GM23338 (cell line): ENCODE results near the gene SLC51A. TPM values are rescaled to one million over a fixed set of nuclear protein-coding genes. Genes with fewer than 3 reads are reported as not detected.
A peak's percentile ranks its signal among the peaks of the same experiment; 100 is the strongest.

ENCODE experiments used
- ATAC-seq: fragments of 200-7000 bp; cut with Tn5 transposase; 3 replicates; pipeline ENCODE4 v1.9.1; 2020
- DNase-seq: peaks from one replicate; pipeline ENCODE4 v3.0.0-alpha.2; 2015; ENCODE audit warnings: low spot score
- H2AFZ ChIP-seq: fragments of 200-600 bp; sonication (generic); 2 replicates; pipeline ENCODE4 v1.8.0; 2016; ENCODE audit warnings: antibody characterized with exemption, mild to moderate bottlenecking, moderate library complexity
- H3F3A ChIP-seq: fragments of 200-600 bp; sonication (generic); replicated peaks from 2 replicates; pipeline ENCODE4 v1.8.0; 2017; ENCODE audit warnings: antibody characterized with exemption, mixed run types, low read depth
- H3K27ac ChIP-seq: fragments of 200-600 bp; sonication (generic); 2 replicates; pipeline ENCODE4 v1.6.1; 2016; ENCODE audit warnings: low read depth
- H3K27me3 ChIP-seq: fragments of 200-600 bp; sonication (generic); 2 replicates; pipeline ENCODE4 v1.8.0; 2016; ENCODE audit warnings: mild to moderate bottlenecking, mixed run types, moderate library complexity; ENCODE audit not compliant: insufficient read depth
- H3K36me3 ChIP-seq: fragments of 200-600 bp; sonication (generic); 2 replicates; pipeline ENCODE4 v1.8.0; 2016; ENCODE audit warnings: mild to moderate bottlenecking; ENCODE audit not compliant: insufficient read depth
- H3K4me1 ChIP-seq: fragments of 200-600 bp; sonication (generic); 2 replicates; pipeline ENCODE4 v1.8.0; 2016; ENCODE audit warnings: mild to moderate bottlenecking, moderate library complexity; ENCODE audit not compliant: insufficient read depth
- H3K4me2 ChIP-seq: fragments of 200-600 bp; sonication (generic); 2 replicates; pipeline ENCODE4 v1.7.1; 2017; ENCODE audit warnings: mixed run types
- H3K4me3 ChIP-seq: fragments of 200-600 bp; sonication (generic); 2 replicates; pipeline ENCODE4 v1.6.1; 2016; ENCODE audit warnings: mixed run types
- H3K79me2 ChIP-seq: fragments of 200-600 bp; sonication (generic); replicated peaks from 2 replicates; pipeline ENCODE4 v1.8.0; 2017; ENCODE audit warnings: mild to moderate bottlenecking; ENCODE audit not compliant: insufficient read depth
- H3K9me2 ChIP-seq: fragments of 200-600 bp; sonication (generic); 2 replicates; pipeline ENCODE4 v1.8.0; 2017; ENCODE audit not compliant: insufficient read depth
- H4K20me1 ChIP-seq: fragments of 200-600 bp; sonication (generic); replicated peaks from 2 replicates; pipeline ENCODE4 v1.8.0; 2017; ENCODE audit warnings: mild to moderate bottlenecking; ENCODE audit not compliant: insufficient read depth
- H3K27ac Mint-ChIP-seq: 2 replicates; pipeline ENCODE4 v1.8.0; 2020; ENCODE audit warnings: inconsistent platforms, mild to moderate bottlenecking, moderate library complexity, mixed read lengths
- H3K27me3 Mint-ChIP-seq: 3 replicates; pipeline ENCODE4 v1.8.0; 2022; ENCODE audit warnings: low read depth, mild to moderate bottlenecking, moderate library complexity, mixed read lengths, inconsistent platforms; ENCODE audit not compliant: insufficient read depth, poor library complexity
- H3K36me3 Mint-ChIP-seq: 3 replicates; pipeline ENCODE4 v1.8.0; 2021; ENCODE audit warnings: low read depth, mild to moderate bottlenecking, inconsistent platforms, moderate library complexity, mixed read lengths
- H3K4me1 Mint-ChIP-seq: 3 replicates; pipeline ENCODE4 v1.8.0; 2020; ENCODE audit warnings: mild to moderate bottlenecking, inconsistent platforms, mixed read lengths
- H3K4me3 Mint-ChIP-seq: 3 replicates; pipeline ENCODE4 v1.8.0; 2021; ENCODE audit warnings: moderate library complexity, mild to moderate bottlenecking, inconsistent platforms, mixed read lengths
- H3K9me3 Mint-ChIP-seq: 3 replicates; pipeline ENCODE4 v1.8.0; 2020; ENCODE audit warnings: moderate library complexity, mild to moderate bottlenecking, inconsistent platforms, mixed read lengths
- CREB1 ChIP-seq: fragments of 250-450 bp; sonication (Bioruptor Pico); IDR thresholded peaks from 2 replicates; pipeline ENCODE4 v1.5.0; 2020; ENCODE audit warnings: low read depth, mild to moderate bottlenecking, moderate library complexity
- EZH2phosphoT487 ChIP-seq: fragments of 200-600 bp; sonication (generic); IDR thresholded peaks from one replicate; pipeline ENCODE4 v1.8.1; 2018; ENCODE audit warnings: antibody characterized with exemption; ENCODE audit not compliant: unreplicated experiment
- JUNB ChIP-seq: IDR thresholded peaks from one replicate; pipeline ENCODE4 v1.6.1; 2016; ENCODE audit warnings: antibody characterized with exemption; ENCODE audit not compliant: unreplicated experiment
- NANOG ChIP-seq: IDR thresholded peaks from 2 replicates; pipeline ENCODE4 v1.6.1; 2016; ENCODE audit warnings: antibody characterized with exemption, borderline replicate concordance
- POLR2AphosphoS5 ChIP-seq: IDR thresholded peaks from 2 replicates; pipeline ENCODE4 v1.6.1; 2016; ENCODE audit warnings: antibody characterized with exemption, low read depth
- STAT1 ChIP-seq: IDR thresholded peaks from one replicate; pipeline ENCODE4 v1.6.1; 2016; ENCODE audit warnings: antibody characterized with exemption; ENCODE audit not compliant: unreplicated experiment
- ZNF114 ChIP-seq: fragments of 250-450 bp; sonication (Bioruptor Pico); IDR thresholded peaks from 2 replicates; pipeline ENCODE4 v1.5.0; 2020; ENCODE audit warnings: mild to moderate bottlenecking, moderate library complexity
- ZNF331 ChIP-seq: fragments of 250-450 bp; sonication (Bioruptor Pico); IDR thresholded peaks from 2 replicates; pipeline ENCODE4 v1.5.0; 2020; ENCODE audit warnings: low read depth, mild to moderate bottlenecking, moderate library complexity
- polyA plus RNA-seq: library from polyadenylated mRNA; unstranded; fragments of >200 nt; fragmentation: Nextera tagmentation; extraction: Ambion mirVana; gene quantifications from 2 replicates; pipeline ENCODE4 v1.2.1, GENCODE V29; 2016
- total RNA-seq: library from RNA; depleted of rRNA; stranded (reverse); fragments of >200 nt; shearing (Covaris generic); gene quantifications from 2 replicates; pipeline ENCODE4 v1.2.3, GENCODE V29; 2014
- TF ChIP-seq, protein P1 (sequence below): IDR thresholded peaks from 2 replicates; pipeline ENCODE4 v1.6.1; 2016; ENCODE audit warnings: antibody characterized with exemption
- TF ChIP-seq, protein P2 (sequence below): IDR thresholded peaks from one replicate; pipeline ENCODE4 v1.6.1; 2018; ENCODE audit warnings: antibody characterized with exemption; ENCODE audit not compliant: unreplicated experiment
- TF ChIP-seq, protein P3 (sequence below): fragments of 250-450 bp; sonication (Bioruptor Pico); IDR thresholded peaks from 2 replicates; pipeline ENCODE4 v1.5.0; 2020; ENCODE audit warnings: mild to moderate bottlenecking, moderate library complexity

Gene SLC51A
- total and polyA plus RNA-seq, 2 experiments from 2014 or later, result 4.0 to 6.7 TPM

DNA sequence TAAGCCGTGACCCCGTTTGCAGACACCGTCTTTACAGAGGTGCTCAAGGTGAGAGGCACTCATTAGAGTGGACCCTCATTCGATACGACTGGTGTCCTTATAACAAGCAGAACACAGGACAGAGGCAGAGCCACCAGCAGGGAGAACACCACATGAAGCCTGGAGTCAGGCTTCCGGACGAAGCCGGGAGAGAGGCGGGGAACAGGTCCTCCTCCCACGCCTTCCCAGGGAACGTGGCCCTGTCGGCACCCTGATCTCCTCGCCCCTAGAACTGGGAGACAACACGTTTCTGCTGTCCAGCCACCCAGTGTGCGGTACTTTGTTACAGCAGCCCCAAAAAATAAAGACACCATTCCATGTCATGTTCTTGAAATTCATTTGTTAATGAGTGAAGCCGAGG, 38.8 kb upstream of the SLC51A start (continued):
- TF ChIP-seq STAT1, result no peak
- TF ChIP-seq POLR2AphosphoS5, result no peak
- TF ChIP-seq CREB1 (CRISPR knock-in tag), result no peak
- TF ChIP-seq ZNF114 (CRISPR knock-in tag), result no peak
- no peak for TF ChIP-seq EZH2phosphoT487
- no peak for TF ChIP-seq JUNB
- TF ChIP-seq, protein P1, sequence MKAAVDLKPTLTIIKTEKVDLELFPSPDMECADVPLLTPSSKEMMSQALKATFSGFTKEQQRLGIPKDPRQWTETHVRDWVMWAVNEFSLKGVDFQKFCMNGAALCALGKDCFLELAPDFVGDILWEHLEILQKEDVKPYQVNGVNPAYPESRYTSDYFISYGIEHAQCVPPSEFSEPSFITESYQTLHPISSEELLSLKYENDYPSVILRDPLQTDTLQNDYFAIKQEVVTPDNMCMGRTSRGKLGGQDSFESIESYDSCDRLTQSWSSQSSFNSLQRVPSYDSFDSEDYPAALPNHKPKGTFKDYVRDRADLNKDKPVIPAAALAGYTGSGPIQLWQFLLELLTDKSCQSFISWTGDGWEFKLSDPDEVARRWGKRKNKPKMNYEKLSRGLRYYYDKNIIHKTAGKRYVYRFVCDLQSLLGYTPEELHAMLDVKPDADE, result no peak
- TF ChIP-seq, protein P2, sequence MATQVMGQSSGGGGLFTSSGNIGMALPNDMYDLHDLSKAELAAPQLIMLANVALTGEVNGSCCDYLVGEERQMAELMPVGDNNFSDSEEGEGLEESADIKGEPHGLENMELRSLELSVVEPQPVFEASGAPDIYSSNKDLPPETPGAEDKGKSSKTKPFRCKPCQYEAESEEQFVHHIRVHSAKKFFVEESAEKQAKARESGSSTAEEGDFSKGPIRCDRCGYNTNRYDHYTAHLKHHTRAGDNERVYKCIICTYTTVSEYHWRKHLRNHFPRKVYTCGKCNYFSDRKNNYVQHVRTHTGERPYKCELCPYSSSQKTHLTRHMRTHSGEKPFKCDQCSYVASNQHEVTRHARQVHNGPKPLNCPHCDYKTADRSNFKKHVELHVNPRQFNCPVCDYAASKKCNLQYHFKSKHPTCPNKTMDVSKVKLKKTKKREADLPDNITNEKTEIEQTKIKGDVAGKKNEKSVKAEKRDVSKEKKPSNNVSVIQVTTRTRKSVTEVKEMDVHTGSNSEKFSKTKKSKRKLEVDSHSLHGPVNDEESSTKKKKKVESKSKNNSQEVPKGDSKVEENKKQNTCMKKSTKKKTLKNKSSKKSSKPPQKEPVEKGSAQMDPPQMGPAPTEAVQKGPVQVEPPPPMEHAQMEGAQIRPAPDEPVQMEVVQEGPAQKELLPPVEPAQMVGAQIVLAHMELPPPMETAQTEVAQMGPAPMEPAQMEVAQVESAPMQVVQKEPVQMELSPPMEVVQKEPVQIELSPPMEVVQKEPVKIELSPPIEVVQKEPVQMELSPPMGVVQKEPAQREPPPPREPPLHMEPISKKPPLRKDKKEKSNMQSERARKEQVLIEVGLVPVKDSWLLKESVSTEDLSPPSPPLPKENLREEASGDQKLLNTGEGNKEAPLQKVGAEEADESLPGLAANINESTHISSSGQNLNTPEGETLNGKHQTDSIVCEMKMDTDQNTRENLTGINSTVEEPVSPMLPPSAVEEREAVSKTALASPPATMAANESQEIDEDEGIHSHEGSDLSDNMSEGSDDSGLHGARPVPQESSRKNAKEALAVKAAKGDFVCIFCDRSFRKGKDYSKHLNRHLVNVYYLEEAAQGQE, result no peak

DNA sequence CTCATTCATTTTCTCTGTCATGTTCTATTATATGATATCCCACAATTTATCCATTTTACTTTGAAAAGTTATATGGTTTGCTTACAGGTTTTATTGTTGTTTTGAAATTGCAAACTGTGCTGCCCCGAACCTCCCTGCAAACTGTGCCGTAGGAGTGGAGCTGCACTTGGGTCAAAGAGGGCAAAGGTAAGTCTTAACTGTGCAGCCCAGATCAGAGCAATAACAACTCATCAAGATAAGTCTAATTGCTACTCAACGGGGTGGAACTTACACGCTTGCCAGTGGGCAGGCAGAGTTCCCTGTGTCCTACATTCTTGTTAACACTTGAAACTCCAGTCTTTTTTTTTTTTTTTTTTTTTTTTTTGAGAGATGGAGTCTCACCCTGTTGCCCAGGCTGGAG, 38.4 kb upstream of the SLC51A start:
- H3K27ac ChIP-seq, result no peak overlapping the region
- no peaks in the 10 kb centered on the region for H3F3A ChIP-seq
- DNase-seq (no peak), ATAC-seq (no peak)
- Mint-ChIP-seq H3K27me3 (no peaks in the 10 kb centered on the region), H3K4me3 (no peak overlapping the region; the same call in 2 of the 3 replicates), H3K9me3 (no peaks in the 10 kb centered on the region), H3K36me3 (no peaks in the 10 kb centered on the region), H3K27ac (no peak overlapping the region), H3K4me1 (peaks cover 22% of the 10 kb centered on the region)
- no peak overlapping the region for H3K4me2 ChIP-seq
- H3K4me3 ChIP-seq, result no peak overlapping the region
- H4K20me1 ChIP-seq, result no peaks in the 10 kb centered on the region
- TF ChIP-seq ZNF331, result no peak
- no peak for TF ChIP-seq NANOG
- TF ChIP-seq, protein P1, result no peak
- TF ChIP-seq JUNB, result no peak
- TF ChIP-seq, protein P3, sequence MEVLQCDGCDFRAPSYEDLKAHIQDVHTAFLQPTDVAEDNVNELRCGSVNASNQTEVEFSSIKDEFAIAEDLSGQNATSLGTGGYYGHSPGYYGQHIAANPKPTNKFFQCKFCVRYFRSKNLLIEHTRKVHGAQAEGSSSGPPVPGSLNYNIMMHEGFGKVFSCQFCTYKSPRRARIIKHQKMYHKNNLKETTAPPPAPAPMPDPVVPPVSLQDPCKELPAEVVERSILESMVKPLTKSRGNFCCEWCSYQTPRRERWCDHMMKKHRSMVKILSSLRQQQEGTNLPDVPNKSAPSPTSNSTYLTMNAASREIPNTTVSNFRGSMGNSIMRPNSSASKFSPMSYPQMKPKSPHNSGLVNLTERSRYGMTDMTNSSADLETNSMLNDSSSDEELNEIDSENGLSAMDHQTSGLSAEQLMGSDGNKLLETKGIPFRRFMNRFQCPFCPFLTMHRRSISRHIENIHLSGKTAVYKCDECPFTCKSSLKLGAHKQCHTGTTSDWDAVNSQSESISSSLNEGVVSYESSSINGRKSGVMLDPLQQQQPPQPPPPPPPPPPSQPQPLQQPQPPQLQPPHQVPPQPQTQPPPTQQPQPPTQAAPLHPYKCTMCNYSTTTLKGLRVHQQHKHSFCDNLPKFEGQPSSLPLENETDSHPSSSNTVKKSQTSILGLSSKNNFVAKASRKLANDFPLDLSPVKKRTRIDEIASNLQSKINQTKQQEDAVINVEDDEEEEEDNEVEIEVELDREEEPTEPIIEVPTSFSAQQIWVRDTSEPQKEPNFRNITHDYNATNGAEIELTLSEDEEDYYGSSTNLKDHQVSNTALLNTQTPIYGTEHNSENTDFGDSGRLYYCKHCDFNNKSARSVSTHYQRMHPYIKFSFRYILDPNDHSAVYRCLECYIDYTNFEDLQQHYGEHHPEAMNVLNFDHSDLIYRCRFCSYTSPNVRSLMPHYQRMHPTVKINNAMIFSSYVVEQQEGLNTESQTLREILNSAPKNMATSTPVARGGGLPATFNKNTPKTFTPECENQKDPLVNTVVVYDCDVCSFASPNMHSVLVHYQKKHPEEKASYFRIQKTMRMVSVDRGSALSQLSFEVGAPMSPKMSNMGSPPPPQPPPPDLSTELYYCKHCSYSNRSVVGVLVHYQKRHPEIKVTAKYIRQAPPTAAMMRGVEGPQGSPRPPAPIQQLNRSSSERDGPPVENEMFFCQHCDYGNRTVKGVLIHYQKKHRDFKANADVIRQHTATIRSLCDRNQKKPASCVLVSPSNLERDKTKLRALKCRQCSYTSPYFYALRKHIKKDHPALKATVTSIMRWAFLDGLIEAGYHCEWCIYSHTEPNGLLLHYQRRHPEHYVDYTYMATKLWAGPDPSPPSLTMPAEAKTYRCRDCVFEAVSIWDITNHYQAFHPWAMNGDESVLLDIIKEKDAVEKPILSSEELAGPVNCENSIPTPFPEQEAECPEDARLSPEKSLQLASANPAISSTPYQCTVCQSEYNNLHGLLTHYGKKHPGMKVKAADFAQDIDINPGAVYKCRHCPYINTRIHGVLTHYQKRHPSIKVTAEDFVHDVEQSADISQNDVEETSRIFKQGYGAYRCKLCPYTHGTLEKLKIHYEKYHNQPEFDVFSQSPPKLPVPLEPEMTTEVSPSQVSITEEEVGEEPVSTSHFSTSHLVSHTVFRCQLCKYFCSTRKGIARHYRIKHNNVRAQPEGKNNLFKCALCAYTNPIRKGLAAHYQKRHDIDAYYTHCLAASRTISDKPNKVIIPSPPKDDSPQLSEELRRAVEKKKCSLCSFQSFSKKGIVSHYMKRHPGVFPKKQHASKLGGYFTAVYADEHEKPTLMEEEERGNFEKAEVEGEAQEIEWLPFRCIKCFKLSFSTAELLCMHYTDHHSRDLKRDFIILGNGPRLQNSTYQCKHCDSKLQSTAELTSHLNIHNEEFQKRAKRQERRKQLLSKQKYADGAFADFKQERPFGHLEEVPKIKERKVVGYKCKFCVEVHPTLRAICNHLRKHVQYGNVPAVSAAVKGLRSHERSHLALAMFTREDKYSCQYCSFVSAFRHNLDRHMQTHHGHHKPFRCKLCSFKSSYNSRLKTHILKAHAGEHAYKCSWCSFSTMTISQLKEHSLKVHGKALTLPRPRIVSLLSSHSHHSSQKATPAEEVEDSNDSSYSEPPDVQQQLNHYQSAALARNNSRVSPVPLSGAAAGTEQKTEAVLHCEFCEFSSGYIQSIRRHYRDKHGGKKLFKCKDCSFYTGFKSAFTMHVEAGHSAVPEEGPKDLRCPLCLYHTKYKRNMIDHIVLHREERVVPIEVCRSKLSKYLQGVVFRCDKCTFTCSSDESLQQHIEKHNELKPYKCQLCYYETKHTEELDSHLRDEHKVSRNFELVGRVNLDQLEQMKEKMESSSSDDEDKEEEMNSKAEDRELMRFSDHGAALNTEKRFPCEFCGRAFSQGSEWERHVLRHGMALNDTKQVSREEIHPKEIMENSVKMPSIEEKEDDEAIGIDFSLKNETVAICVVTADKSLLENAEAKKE (CRISPR knock-in tag), result no peak
- no peaks in the 10 kb centered on the region for H3K9me2 ChIP-seq
- peaks cover 15% of the 10 kb centered on the region for H3K4me1 ChIP-seq
- no peaks in the 10 kb centered on the region for H3K36me3 ChIP-seq
- no peaks in the 10 kb centered on the region for H3K27me3 ChIP-seq
- H2AFZ ChIP-seq, result peak overlapping the region; percentile 4; the same call in 1 of the 2 replicates
- no peaks in the 10 kb centered on the region for H3K79me2 ChIP-seq
